HG02610 (cell line): ENCODE data around the gene LFNG.

Experiments used
- ATAC-seq: cut with Tn5 transposase; IDR thresholded peaks from one replicate; pipeline ENCODE4 v1.9.1; 2021; ENCODE audit warnings: mild to moderate bottlenecking, moderate library complexity; ENCODE audit not compliant: unreplicated experiment

LFNG gene

DNA sequence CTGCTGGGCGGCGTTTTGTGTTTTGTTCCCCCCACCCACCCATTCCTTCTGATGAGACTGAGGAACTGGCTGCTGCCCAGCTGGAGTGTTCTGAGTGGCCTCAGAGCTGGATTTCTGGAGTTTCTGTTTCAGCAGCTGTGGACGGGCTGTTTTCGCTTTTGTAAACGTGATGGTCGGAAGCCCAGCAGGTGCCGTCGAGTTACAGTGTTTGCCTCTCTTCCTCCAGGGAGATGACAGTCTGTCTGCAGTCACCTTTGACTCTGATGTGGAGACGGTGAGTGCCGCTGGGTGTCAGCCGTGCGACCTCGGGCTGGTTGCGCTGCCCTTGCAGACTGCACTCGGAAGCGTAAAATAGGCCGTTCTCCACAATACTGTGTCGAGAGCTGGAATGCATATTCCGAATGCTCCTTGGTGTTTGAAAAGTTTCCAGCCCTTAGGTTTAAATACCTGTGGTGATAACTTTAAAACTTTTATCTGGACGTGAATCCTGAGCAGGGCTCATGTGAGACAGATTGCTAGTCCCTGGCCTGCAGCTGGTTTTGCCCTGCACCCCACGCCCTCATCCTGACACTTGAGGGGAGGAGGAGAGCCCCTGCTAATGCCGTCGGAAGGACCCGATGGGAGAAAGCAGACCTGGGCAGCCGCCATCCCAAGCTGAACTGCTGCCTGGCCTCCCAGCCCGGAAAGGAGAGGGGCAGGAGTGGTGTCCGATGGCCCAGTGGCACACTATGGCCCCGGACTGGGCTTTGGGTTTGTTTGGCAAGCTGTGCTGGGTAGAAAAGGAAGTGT, 47.5 kb downstream of the LFNG start:
- ATAC-seq = peak; percentile 86

DNA sequence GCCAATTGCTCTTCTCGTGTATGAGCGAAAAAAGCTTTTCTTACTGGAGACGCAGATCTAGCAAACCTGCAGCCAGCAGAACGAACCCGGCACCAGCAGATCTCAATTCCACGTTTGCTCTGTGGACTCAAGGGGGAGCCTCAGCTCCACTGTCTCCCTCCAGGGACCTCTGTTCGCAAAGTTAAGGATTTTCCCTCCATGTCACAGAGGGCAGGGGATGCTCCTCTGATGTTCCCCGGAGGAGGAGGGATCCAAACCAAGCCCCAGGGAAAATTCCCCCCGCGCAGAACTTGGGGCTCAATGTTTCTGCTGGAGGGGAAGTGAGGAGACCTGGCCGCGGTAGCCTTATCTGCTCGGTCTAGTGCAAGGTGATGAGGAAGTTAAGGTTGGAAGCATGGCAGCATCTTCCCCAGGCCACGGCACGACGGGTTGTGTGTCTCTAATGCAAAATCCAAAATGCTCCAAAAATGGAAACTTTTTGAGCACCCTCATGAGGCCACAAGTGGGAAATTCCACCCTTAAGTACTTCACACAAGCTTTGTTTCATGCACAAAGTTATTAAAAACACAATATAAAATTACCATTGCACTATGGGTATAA, 48.2 kb downstream of the LFNG start:
- no peak for ATAC-seq

DNA sequence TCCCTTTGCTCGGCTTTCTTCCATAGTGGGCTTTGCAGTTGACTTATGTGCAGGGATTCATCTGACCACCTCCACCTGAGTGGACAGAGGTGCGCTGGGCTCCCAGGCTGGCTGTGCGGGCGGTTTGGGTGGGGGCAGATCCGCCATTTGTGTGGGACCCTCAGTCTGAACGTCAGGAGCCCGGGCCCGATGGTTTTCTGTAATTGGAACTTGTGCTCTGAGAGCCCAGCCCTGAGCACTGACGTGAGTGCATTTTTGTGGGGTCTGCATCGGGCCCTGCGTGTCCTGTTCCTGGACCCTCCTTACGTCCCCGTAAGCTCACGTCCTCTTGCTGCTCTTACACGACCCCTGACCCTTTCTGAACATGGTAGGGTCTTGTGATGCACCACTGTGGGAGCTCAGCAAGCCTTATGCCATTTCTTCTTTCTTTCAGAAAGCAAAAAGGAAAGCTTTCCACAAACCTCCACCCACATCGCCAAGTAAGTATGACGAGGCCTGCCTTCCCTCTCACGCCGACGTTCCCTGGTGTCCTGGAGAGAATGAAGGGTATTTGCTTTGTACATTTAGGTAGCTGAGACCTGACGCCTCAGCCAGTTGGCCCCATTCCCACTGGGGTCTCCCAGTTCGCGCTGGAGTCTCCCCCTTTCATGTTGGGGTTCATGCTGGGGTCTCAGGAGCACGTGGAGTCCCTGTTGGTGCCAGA, 49.1 kb downstream of the LFNG start:
- ATAC-seq = no peak

GRCh38 chr7:2569421-2569820, 49.8 kb downstream of the LFNG start:
- ATAC-seq = no peak

DNA sequence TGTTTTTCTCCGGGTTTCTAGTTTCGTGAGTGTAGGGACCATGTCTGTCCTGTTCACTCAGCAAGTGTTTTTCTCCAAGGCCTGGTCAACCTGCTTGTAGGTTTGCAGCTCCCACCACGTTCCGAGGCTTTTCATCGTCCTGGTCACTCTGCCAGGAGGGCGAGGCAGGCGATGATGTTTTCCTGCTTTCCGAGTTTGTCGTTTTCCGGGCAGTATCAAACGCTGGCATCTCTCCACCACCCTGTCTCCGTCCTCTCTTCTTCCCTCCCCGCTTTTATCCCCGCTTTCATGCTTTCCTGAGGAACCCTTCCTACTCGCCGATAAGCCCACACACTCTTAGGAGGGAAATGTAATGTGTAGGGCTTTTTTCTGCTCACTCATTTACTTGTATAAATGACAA, 50.4 kb downstream of the LFNG start:
- ATAC-seq = no peak

- ATAC-seq = no peak
Measured at GRCh38 chr7:2571409-2571808, 51.8 kb downstream of the LFNG start.

GRCh38 chr7:2572101-2572842, 52.7 kb downstream of the LFNG start:
- ATAC-seq = no peak

- ATAC-seq = no peak
Measured at GRCh38 chr7:2573761-2574160, 54.2 kb downstream of the LFNG start.

DNA sequence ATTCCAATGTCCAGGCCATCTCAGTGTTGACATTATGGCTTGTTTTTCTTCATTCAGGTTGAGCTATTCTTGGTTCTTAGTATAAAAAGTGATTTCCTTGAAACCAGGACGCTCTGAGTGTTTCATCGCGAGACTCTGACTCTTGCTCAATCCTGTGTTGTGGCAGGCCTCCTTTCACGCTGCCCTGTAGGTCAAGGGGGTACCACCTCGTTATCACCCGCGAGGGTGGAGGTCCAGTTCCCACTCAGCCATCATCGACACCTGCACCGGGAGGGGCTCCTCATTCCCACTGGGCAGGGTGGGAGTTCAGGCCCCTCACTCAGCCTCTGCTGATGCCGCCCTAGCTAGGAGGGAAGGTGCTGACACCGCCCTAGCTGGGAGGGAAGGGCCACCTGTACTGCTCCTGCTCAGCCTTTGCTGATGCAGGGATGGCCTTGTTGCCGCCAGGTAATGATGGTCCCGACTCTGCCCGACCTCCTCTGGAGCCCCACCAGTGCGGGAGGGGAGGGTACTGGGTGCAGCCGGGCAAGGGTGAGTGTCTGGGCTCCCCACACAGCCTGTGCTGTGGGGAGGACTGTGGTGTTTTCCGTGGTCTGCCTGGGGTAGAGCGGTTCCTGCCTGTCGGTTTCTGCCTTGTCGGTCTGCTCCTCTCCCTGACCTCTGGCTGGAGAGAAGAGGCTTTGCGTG, 55.6 kb downstream of the LFNG start:
- no peak for ATAC-seq

DNA sequence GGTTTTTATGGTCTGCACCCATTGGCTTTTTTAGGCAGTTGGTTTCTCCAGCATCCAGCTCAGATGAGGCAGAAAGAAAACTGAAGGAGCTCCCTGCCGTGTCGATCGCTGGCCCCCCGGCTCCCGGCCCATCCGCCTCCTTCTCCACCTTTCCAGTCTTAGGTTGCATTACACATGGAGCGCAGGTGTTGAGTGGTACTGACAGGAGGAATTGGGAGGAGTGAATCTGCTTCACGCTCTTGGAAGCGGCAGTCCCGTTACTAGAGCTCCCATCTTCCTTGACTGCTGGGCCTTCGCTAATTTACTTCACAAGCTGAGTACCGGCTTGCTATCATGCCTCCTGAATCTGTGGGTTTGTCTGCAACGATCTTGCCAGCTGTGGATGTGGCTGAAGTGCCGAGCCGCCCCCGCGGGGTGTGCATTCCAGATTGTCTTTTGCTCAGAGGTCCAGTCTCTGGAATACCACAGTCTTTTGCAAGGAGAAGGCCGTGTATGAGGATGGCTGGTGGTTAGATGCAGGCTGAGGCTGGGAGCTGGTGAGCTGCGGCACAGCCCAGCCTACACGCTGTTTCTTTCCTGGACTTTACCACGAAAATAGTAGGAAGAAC, 56.3 kb downstream of the LFNG start:
- no peak for ATAC-seq

GRCh38 chr7:2576742-2577491, 57.3 kb downstream of the LFNG start:
- ATAC-seq = no peak
